CD4-positive, alpha-beta T cell (primary cell): ENCODE data around the gene SETX. TPM values are rescaled to one million over a fixed set of nuclear protein-coding genes. Genes with fewer than 3 reads are reported as not detected.
A peak's percentile ranks its signal among the peaks of the same experiment; 100 is the strongest.

Source experiments
- ATAC-seq: fragments of 200-7000 bp; cut with Tn5 transposase; one replicate; pipeline ENCODE4 v1.10.0; 2022; ENCODE audit warnings: mild to moderate bottlenecking; ENCODE audit not compliant: poor library complexity
- CTCF ChIA-PET: fragments of 350-600 bp; sonication (Branson Sonifier 250); formaldehyde crosslinking; loops from one replicate; lab custom pipeline; 2021; ENCODE audit warnings: antibody characterized with exemption, inconsistent platforms; lab: Charles Lee
- POLR2A ChIA-PET: fragments of 350-600 bp; sonication (Branson Sonifier 250); formaldehyde crosslinking; loops from one replicate; lab custom pipeline; 2021; ENCODE audit warnings: antibody characterized with exemption, inconsistent platforms; lab: Charles Lee
- DNase-seq, 14 experiments: peaks; one replicate each; pipeline ENCODE4 v3.0.0-alpha.2; 2013 to 2020; ENCODE audit warnings: mixed read lengths in 2 of 14
- H3K27ac ChIP-seq, 2 donors: one replicate each; pipeline versions ENCODE4 v1.5.1 to v1.7.0; 2013; ENCODE audit warnings: low read length in 2 of 2, low read depth in 1 of 2, mild to moderate bottlenecking in 1 of 2
- H3K27me3 ChIP-seq, 2 experiments: 1 replicate in 1 of 2; 2 replicates in 1 of 2; pipeline versions ENCODE4 v1.6.1 to v1.7.0; 2013; ENCODE audit warnings: low read length in 2 of 2, control low read depth in 1 of 2, mild to moderate bottlenecking in 1 of 2, moderate library complexity in 1 of 2; ENCODE audit not compliant: insufficient read depth in 2 of 2, control insufficient read depth in 1 of 2
- H3K36me3 ChIP-seq: one replicate; pipeline ENCODE4 v1.6.1; 2013; ENCODE audit warnings: low read length, control low read depth; ENCODE audit not compliant: insufficient read depth
- H3K4me1 ChIP-seq: one replicate; pipeline ENCODE4 v1.6.1; 2013; ENCODE audit warnings: low read length, control low read depth; ENCODE audit not compliant: insufficient read depth
- H3K4me3 ChIP-seq: one replicate; pipeline ENCODE4 v1.5.1; 2013; ENCODE audit warnings: mild to moderate bottlenecking, low read length, moderate library complexity
- H3K9me3 ChIP-seq, 2 experiments: 1 replicate in 1 of 2; 2 replicates in 1 of 2; pipeline versions ENCODE4 v1.6.1 to v1.7.0; 2013; ENCODE audit warnings: low read length in 2 of 2, mild to moderate bottlenecking in 2 of 2, control low read depth in 1 of 2, moderate library complexity in 1 of 2; ENCODE audit not compliant: control insufficient read depth in 1 of 2, insufficient read depth in 1 of 2
- H3K27ac Mint-ChIP-seq: one replicate; pipeline ENCODE4 v1.8.0; 2020; ENCODE audit warnings: mixed read lengths
- H3K27me3 Mint-ChIP-seq: one replicate; pipeline ENCODE4 v1.8.0; 2021; ENCODE audit warnings: mixed read lengths
- H3K36me3 Mint-ChIP-seq: one replicate; pipeline ENCODE4 v1.8.0; 2021; ENCODE audit warnings: low read depth, mixed read lengths
- H3K4me1 Mint-ChIP-seq: one replicate; pipeline ENCODE4 v1.8.0; 2021; ENCODE audit warnings: low read depth, mixed read lengths
- H3K4me3 Mint-ChIP-seq: one replicate; pipeline ENCODE4 v1.8.0; 2020; ENCODE audit warnings: mild to moderate bottlenecking, mixed read lengths
- H3K9me3 Mint-ChIP-seq: one replicate; pipeline ENCODE4 v1.8.0; 2020; ENCODE audit warnings: mixed read lengths
- intact Hi-C, 2 experiments: fragments of 100-400 bp; cut with DNase I in 1 of 2; cut with micrococcal nuclease in 1 of 2; formaldehyde crosslinking; loops; one replicate each; pipeline versions ENCODE4 v1.15.1 to v1.9.0; 2023 to 2025; cut with DNase I, micrococcal nuclease
- total RNA-seq, 174 experiments: library from RNA in 2 of 174; stranded (reverse) in 2 of 174; gene quantifications; one replicate each; pipeline ENCODE4 v1.2.3 and lab custom pipeline; 2021 to 2026
- TF ChIP-seq, protein P1 (sequence below): fragments of 200-600 bp; IDR thresholded peaks from one replicate; pipeline ENCODE4 v1.8.0; 2022; ENCODE audit warnings: antibody characterized with exemption, mild to moderate bottlenecking

SETX gene
- total RNA-seq, 2 experiments from 2014 or later = 36.1 to 37.7 TPM

DNA sequence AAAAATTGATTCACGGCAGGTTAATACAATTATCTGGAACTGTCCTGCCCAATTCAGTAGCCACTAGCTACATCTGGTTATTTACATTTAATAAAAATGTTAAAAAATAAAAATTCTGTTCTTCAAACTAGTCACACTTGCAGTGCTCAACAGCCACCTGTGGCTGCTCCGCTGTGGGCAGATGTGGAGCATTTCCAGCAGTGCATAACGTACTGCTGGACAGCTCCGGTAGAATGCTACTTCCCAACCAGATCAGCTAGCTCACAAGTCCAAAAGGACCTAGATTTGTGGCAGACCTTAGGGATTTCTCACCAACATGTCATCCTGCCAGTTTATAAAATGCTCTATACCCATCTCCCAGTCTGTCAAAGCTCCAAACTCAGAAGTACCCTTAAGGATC is 42.8 kb downstream of the SETX start:
- H3K36me3 ChIP-seq = peaks cover 80% of the 10 kb centered on the region
- no peak for ATAC-seq
- no peak for DNase-seq
- no peaks in the 10 kb centered on the region for H3K27me3 Mint-ChIP-seq
- POLR2A ChIA-PET = interaction anchor here (1.5 kb wide), 1 partner anchor 43 kb away, joined by 3 read pairs; the partner anchor contains the start of gene SETX
- peaks cover 0 to 4% of the 10 kb centered on the region in 2 experiments for H3K9me3 ChIP-seq
- H3K36me3 Mint-ChIP-seq = peaks cover 73% of the 10 kb centered on the region
- peaks cover 3% of the 10 kb centered on the region for H3K4me1 ChIP-seq
- H3K27ac Mint-ChIP-seq = peak overlapping the region; percentile 16
- no peaks in the 10 kb centered on the region for H3K27me3 ChIP-seq
- no peaks in the 10 kb centered on the region for H3K9me3 Mint-ChIP-seq
- CTCF ChIA-PET = interaction anchor here (1.4 to 1.6 kb wide), 2 partner anchors 43 to 53 kb away, joined by 3 to 5 read pairs; no protein-coding TSS in a partner anchor
- TF ChIP-seq, protein P1, sequence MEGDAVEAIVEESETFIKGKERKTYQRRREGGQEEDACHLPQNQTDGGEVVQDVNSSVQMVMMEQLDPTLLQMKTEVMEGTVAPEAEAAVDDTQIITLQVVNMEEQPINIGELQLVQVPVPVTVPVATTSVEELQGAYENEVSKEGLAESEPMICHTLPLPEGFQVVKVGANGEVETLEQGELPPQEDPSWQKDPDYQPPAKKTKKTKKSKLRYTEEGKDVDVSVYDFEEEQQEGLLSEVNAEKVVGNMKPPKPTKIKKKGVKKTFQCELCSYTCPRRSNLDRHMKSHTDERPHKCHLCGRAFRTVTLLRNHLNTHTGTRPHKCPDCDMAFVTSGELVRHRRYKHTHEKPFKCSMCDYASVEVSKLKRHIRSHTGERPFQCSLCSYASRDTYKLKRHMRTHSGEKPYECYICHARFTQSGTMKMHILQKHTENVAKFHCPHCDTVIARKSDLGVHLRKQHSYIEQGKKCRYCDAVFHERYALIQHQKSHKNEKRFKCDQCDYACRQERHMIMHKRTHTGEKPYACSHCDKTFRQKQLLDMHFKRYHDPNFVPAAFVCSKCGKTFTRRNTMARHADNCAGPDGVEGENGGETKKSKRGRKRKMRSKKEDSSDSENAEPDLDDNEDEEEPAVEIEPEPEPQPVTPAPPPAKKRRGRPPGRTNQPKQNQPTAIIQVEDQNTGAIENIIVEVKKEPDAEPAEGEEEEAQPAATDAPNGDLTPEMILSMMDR = no peak
- no peak overlapping the region for H3K4me3 Mint-ChIP-seq
- intact Hi-C loops = no loop called here
- H3K4me3 ChIP-seq = no peak overlapping the region
- peaks cover 35% of the 10 kb centered on the region for H3K4me1 Mint-ChIP-seq
- H3K27ac ChIP-seq = no peak overlapping the region

DNA sequence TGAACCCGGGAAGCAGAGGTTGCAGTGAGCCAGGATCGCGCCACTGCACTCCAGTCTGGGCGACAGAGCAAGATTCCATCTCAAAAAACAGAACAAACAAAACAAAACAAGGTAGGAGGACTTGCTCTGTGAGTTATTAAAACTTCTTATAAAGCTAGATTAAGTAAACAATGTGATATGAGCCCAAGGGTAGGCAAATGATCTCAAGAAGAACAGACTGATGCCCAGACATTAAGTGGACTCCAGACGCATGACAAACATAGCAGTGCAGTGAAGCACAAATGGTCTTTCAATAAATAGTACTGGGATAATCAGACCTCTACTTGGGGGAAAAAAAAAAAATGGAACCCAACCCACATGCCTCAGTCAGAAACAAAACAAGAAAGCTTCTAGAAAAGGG is 45.7 kb downstream of the SETX start:
- peaks cover 3% of the 10 kb centered on the region for H3K4me1 ChIP-seq
- no peak for ATAC-seq
- Mint-ChIP-seq H3K27me3 (no peaks in the 10 kb centered on the region), H3K4me1 (peaks cover 43% of the 10 kb centered on the region), H3K36me3 (peaks cover 97% of the 10 kb centered on the region), H3K9me3 (no peaks in the 10 kb centered on the region), H3K27ac (peak overlapping the region; percentile 49), H3K4me3 (no peak overlapping the region)
- no peaks in the 10 kb centered on the region for H3K27me3 ChIP-seq
- intact Hi-C loops = no loop called here
- peaks cover 83% of the 10 kb centered on the region for H3K36me3 ChIP-seq
- TF ChIP-seq, protein P1 = no peak
- POLR2A ChIA-PET = interaction anchor here (0.7 kb wide), 1 partner anchor 443 kb away, joined by 3 read pairs; no protein-coding TSS in a partner anchor
- CTCF ChIA-PET = interaction anchor here (0.7 kb wide), 1 partner anchor 50 kb away, joined by 3 read pairs; no protein-coding TSS in a partner anchor
- DNase-seq = no peak
- no peak overlapping the region for H3K27ac ChIP-seq
- no peak overlapping the region for H3K4me3 ChIP-seq
- peaks cover 0 to 4% of the 10 kb centered on the region in 2 experiments for H3K9me3 ChIP-seq

DNA sequence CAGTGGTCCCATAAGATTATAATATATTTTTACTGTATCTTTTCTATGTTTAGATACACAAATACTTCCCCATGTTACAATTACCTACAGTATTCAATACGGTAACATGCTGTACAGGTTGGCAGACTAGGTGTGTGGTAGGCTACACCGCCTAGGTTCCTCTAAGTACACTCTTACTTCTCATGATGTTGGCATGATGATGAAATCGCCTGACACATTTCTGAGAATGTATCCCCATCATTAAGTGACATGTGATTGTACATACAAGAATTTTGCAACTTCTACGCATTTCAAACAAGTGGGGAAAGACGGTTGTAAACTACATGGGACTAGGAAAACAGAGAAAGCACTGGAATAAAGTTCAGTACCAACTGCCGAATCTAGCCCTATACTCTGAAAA is 53.3 kb downstream of the SETX start:
- H3K27ac Mint-ChIP-seq = no peak overlapping the region
- H3K4me1 Mint-ChIP-seq = peaks cover 25% of the 10 kb centered on the region
- peaks cover 75% of the 10 kb centered on the region for H3K36me3 ChIP-seq
- no peak overlapping the region for H3K4me3 ChIP-seq
- ATAC-seq (no peak), DNase-seq (no peak)
- CTCF ChIA-PET = no interaction called here
- POLR2A ChIA-PET = no interaction called here
- intact Hi-C loops = loop anchor here in 1 of 2 experiments (5.0 kb wide), 1 partner anchor 41 kb away; no protein-coding TSS in a partner anchor
- H3K27ac ChIP-seq = no peak overlapping the region
- no peaks in the 10 kb centered on the region for H3K27me3 ChIP-seq
- H3K4me1 ChIP-seq = no peaks in the 10 kb centered on the region
- H3K9me3 Mint-ChIP-seq = no peaks in the 10 kb centered on the region
- peaks cover 89% of the 10 kb centered on the region for H3K36me3 Mint-ChIP-seq
- H3K27me3 Mint-ChIP-seq = no peaks in the 10 kb centered on the region
- H3K4me3 Mint-ChIP-seq = no peak overlapping the region
- TF ChIP-seq, protein P1 = no peak
- H3K9me3 ChIP-seq = no peaks in the 10 kb centered on the region
